Neuronal stem cell (in vitro differentiated cells): ENCODE data around the gene ACOT9.

Source experiments
- DNase-seq: peaks from one replicate; pipeline ENCODE4 v3.0.0-alpha.2; 2013; ENCODE audit warnings: low spot score
- H2AFZ ChIP-seq: one replicate; pipeline ENCODE4 v1.6.1; 2013; ENCODE audit warnings: mild to moderate bottlenecking, low read length, inconsistent platforms
- H2AK5ac ChIP-seq: 2 replicates; pipeline ENCODE4 v1.6.1; 2013; ENCODE audit warnings: low read depth, mild to moderate bottlenecking, inconsistent platforms, low read length, moderate library complexity, mixed read lengths
- H2BK120ac ChIP-seq: 2 replicates; pipeline ENCODE4 v1.6.1; 2013; ENCODE audit warnings: low read depth, mild to moderate bottlenecking, inconsistent platforms, low read length, moderate library complexity, mixed read lengths
- H2BK12ac ChIP-seq: one replicate; pipeline ENCODE4 v1.6.1; 2013; ENCODE audit warnings: low read length, inconsistent platforms
- H2BK15ac ChIP-seq: 2 replicates; pipeline ENCODE4 v1.6.1; 2013; ENCODE audit warnings: mild to moderate bottlenecking, low read length, inconsistent platforms, mixed read lengths
- H2BK5ac ChIP-seq: one replicate; pipeline ENCODE4 v1.6.1; 2013; ENCODE audit warnings: inconsistent platforms, mild to moderate bottlenecking, low read length, moderate library complexity
- H3K14ac ChIP-seq: one replicate; pipeline ENCODE4 v1.6.1; 2013; ENCODE audit warnings: low read length, inconsistent platforms
- H3K18ac ChIP-seq: 2 replicates; pipeline ENCODE4 v1.6.1; 2013; ENCODE audit warnings: low read length, inconsistent platforms
- H3K23ac ChIP-seq: 2 replicates; pipeline ENCODE4 v1.6.1; 2013; ENCODE audit warnings: low read depth, mild to moderate bottlenecking, mixed read lengths, low read length, inconsistent platforms; ENCODE audit not compliant: poor library complexity
- H3K27ac ChIP-seq: replicated peaks from 3 replicates; pipeline ENCODE4 v1.5.1; 2013; ENCODE audit warnings: low read length, inconsistent platforms
- H3K27me3 ChIP-seq, 3 experiments: 2 replicates each; pipeline ENCODE4 v1.6.1; 2013; ENCODE audit warnings: low read length in 3 of 3, mild to moderate bottlenecking in 2 of 3, inconsistent platforms in 1 of 3, low read depth in 1 of 3, mixed read lengths in 1 of 3, moderate library complexity in 1 of 3; ENCODE audit not compliant: control insufficient read depth in 3 of 3, insufficient read depth in 3 of 3
- H3K36me3 ChIP-seq, 2 donors: replicated peaks in 1 of 2; 2 replicates each; pipeline ENCODE4 v1.6.1; 2013; ENCODE audit warnings: low read length in 2 of 2; ENCODE audit not compliant: control insufficient read depth in 2 of 2, insufficient read depth in 2 of 2
- H3K4ac ChIP-seq: 2 replicates; pipeline ENCODE4 v1.6.1; 2013; ENCODE audit warnings: inconsistent platforms, mild to moderate bottlenecking, low read length, moderate library complexity
- H3K4me1 ChIP-seq, 2 donors: 1 replicate in 1 of 2; 2 replicates in 1 of 2; pipeline ENCODE4 v1.6.1; 2013; ENCODE audit warnings: low read length in 2 of 2, low read depth in 1 of 2; ENCODE audit not compliant: control insufficient read depth in 2 of 2, insufficient read depth in 1 of 2
- H3K4me2 ChIP-seq: one replicate; pipeline ENCODE4 v1.6.1; 2013; ENCODE audit warnings: mild to moderate bottlenecking, low read length, inconsistent platforms; ENCODE audit not compliant: insufficient read depth, poor library complexity, severe bottlenecking
- H3K4me3 ChIP-seq, 2 donors: 2 replicates each; pipeline ENCODE4 v1.5.1; 2013; ENCODE audit warnings: low read length in 2 of 2, mild to moderate bottlenecking in 2 of 2, inconsistent platforms in 1 of 2, moderate library complexity in 1 of 2
- H3K79me1 ChIP-seq: one replicate; pipeline ENCODE4 v1.6.1; 2013; ENCODE audit warnings: low read depth, mild to moderate bottlenecking, inconsistent platforms, low read length, moderate library complexity
- H3K9ac ChIP-seq: one replicate; pipeline ENCODE4 v1.6.1; 2013; ENCODE audit warnings: mild to moderate bottlenecking, low read depth, low read length, inconsistent platforms; ENCODE audit not compliant: poor library complexity
- H3K9me3 ChIP-seq, 2 donors: replicated peaks in 1 of 2; 2 replicates each; pipeline versions ENCODE3 to v1.6.1; 2013; ENCODE audit warnings: low read length in 2 of 2, mild to moderate bottlenecking in 2 of 2, inconsistent platforms in 1 of 2, low read depth in 1 of 2, mixed read lengths in 1 of 2, moderate library complexity in 1 of 2; ENCODE audit not compliant: control insufficient read depth in 2 of 2, insufficient read depth in 1 of 2
- H4K8ac ChIP-seq: one replicate; pipeline ENCODE4 v1.6.1; 2013; ENCODE audit warnings: low read depth, mild to moderate bottlenecking, inconsistent platforms, low read length, moderate library complexity
- H4K91ac ChIP-seq: one replicate; pipeline ENCODE4 v1.6.1; 2013; ENCODE audit warnings: low read length, low read depth, mild to moderate bottlenecking, inconsistent platforms; ENCODE audit not compliant: poor library complexity
- WGBS, 2 donors: extraction: QIAGEN DNeasy Blood & Tissue Kit; methylation state at CpG; one replicate each; pipeline ENCODE4 v1.1.7; 2013; ENCODE audit warnings: missing lambda C conversion rate in 2 of 2, mixed read lengths in 1 of 2; ENCODE audit not compliant: insufficient read length in 2 of 2, insufficient replicate concordance in 1 of 2; ENCODE audit errors: extremely low coverage in 2 of 2; 5-methylcytosine and 5-hydroxymethylcytosine counted together

The ACOT9 gene

DNA sequence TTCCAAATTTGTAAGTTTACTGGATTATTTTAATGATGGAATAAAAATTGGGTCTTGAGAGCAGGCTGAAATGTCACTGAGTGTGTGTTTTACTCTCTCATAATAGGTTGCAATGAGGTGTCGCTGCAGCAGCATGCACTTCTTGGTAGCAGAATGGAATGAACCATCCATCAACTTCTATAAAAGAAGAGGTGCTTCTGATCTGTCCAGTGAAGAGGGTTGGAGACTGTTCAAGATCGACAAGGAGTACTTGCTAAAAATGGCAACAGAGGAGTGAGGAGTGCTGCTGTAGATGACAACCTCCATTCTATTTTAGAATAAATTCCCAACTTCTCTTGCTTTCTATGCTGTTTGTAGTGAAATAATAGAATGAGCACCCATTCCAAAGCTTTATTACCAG is 42.5 kb upstream of the ACOT9 start:
- no peak overlapping the region for H2BK12ac ChIP-seq
- no peaks in the 10 kb centered on the region for H3K27me3 ChIP-seq
- no peak overlapping the region for H3K14ac ChIP-seq
- WGBS, 2 donors: no CpG with 5 or more reads among the region's 2 CpGs
- H3K23ac ChIP-seq: no peak overlapping the region
- no peak overlapping the region for H2BK120ac ChIP-seq
- no peak overlapping the region for H4K91ac ChIP-seq
- H2BK5ac ChIP-seq: no peak overlapping the region
- no peak overlapping the region for H2AFZ ChIP-seq
- H3K27ac ChIP-seq: no peak overlapping the region
- no peak overlapping the region for H3K4ac ChIP-seq
- H3K9ac ChIP-seq: no peak overlapping the region
- no peak overlapping the region for H4K8ac ChIP-seq
- H3K79me1 ChIP-seq: no peaks in the 10 kb centered on the region
- no peak overlapping the region for H2AK5ac ChIP-seq
- H2BK15ac ChIP-seq: no peak overlapping the region
- no peaks in the 10 kb centered on the region for H3K9me3 ChIP-seq
- no peaks in the 10 kb centered on the region for H3K4me1 ChIP-seq
- DNase-seq: no peak
- H3K4me3 ChIP-seq: no peak overlapping the region
- no peak overlapping the region for H3K4me2 ChIP-seq
- H3K18ac ChIP-seq: no peak overlapping the region
- peaks cover 0 to 16% of the 10 kb centered on the region in 2 donors for H3K36me3 ChIP-seq

DNA sequence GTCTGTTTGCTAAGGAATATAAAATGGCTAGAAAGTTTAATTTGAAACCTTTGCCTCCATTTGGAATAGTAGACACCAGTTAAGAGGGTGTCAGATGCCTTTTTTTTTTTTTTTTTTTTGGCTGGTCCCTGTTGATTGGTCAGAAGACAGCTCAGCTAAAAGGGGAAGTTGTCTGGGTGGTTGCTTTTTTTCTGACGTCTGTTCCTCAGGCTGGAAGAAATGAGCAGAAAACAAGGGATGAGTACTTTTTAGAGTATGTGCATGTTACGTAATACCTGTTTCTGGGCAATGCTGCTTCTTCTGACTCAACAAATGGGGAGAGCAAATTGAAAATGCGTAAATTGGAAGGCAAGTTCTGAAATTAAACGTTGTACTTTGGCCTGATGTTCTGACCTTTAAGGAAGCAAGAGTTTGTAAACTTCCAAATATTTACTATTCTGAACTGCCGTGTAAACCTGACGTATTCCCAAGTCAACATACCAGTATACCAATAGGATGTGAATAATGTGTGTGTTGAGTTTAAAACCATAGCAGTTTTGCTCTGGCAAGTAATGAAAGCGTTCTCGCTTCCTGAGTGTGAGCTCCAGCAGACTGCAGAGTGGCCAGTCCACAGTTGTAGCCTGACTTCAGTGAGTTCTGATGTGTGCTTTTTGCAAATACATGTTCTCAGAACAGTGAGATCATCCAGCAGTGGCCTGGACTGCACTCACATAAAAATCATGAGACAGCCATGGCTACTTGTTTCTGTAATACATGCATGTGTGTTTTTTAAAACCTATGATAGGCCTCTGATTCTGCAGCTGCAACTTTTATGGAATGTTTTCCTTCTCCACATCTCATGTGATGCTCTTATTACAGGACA is 41.6 kb upstream of the ACOT9 start:
- DNase-seq: no peak
- no CpG with 5 or more reads among the region's 8 CpGs for WGBS, 2 donors
- H2AFZ ChIP-seq: no peak overlapping the region
- peaks cover 0 to 16% of the 10 kb centered on the region in 2 donors for H3K36me3 ChIP-seq
- H2BK5ac ChIP-seq: no peak overlapping the region
- H3K18ac ChIP-seq: no peak overlapping the region
- no peaks in the 10 kb centered on the region for H3K9me3 ChIP-seq
- H3K14ac ChIP-seq: no peak overlapping the region
- H3K9ac ChIP-seq: no peak overlapping the region
- no peak overlapping the region for H3K23ac ChIP-seq
- H4K8ac ChIP-seq: no peak overlapping the region
- H3K4me3 ChIP-seq: no peak overlapping the region
- no peak overlapping the region for H2AK5ac ChIP-seq
- no peaks in the 10 kb centered on the region for H3K4me1 ChIP-seq
- no peak overlapping the region for H4K91ac ChIP-seq
- H2BK15ac ChIP-seq: no peak overlapping the region
- H2BK12ac ChIP-seq: no peak overlapping the region
- no peak overlapping the region for H3K4ac ChIP-seq
- H3K79me1 ChIP-seq: no peaks in the 10 kb centered on the region
- no peak overlapping the region for H3K27ac ChIP-seq
- no peaks in the 10 kb centered on the region for H3K27me3 ChIP-seq
- H2BK120ac ChIP-seq: no peak overlapping the region
- no peak overlapping the region for H3K4me2 ChIP-seq

DNA sequence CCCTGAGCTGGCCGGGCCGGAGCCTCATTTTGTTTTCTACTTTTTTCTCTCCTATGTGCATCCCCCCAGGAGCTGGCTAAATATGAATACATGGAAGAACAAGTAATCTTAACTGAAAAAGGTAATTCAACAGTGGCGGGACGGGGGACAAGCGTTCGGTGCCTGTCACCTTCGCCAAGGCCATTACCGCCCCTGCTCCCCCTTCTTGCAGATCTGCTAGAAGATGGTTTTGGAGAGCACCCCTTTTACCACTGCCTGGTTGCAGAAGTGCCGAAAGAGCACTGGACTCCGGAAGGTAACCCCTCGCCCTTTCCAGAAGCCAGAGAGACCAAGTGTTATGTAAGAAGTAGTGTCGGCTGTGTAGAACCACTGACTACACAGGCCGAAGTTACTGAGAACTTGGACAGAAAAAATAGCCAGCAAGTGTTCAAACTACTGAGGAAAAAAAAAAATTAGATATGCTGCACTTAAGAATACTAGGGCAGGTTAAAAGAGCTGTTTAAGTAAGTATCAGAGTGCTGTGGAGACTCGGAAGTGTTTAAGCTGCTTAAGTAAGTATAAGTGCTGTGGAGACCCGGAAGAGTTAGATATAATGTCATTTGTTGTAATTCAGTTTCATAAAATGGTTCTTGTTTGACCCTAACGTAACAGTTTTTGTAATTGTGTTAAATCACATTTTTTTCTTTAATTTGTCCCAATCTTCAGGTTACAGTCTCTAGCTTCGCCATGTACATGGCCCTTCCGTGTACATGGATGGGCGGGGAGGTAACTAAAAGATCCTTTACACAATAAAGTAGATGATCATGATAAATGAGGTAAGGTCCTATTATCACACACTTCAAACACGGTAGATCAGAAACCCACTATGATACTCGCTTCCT is 40.8 kb upstream of the ACOT9 start:
- Histone ChIP-seq H3K4ac (no peak overlapping the region), H2AK5ac (no peak overlapping the region), H2BK5ac (no peak overlapping the region), H3K36me3 (peaks cover 0 to 16% of the 10 kb centered on the region in 2 donors), H3K18ac (no peak overlapping the region), H3K23ac (no peak overlapping the region), H3K14ac (no peak overlapping the region), H2BK12ac (no peak overlapping the region), H2AFZ (peak overlapping the region; percentile 71), H3K27ac (no peak overlapping the region), H3K9me3 (no peaks in the 10 kb centered on the region), H2BK120ac (no peak overlapping the region), H2BK15ac (no peak overlapping the region), H4K8ac (no peak overlapping the region), H3K27me3 (no peaks in the 10 kb centered on the region), H3K4me3 (peak overlapping the region; percentile 70 to 84), H3K9ac (peak overlapping the region; percentile 9), H3K4me1 (no peaks in the 10 kb centered on the region), H3K79me1 (no peaks in the 10 kb centered on the region), H3K4me2 (peak overlapping the region; percentile 52), H4K91ac (no peak overlapping the region)
- WGBS, 2 donors: no CpG with 5 or more reads among the region's 21 CpGs
- DNase-seq: no peak
